Naive thymus-derived CD4-positive, alpha-beta T cell (primary cell): Measurements from ENCODE around the gene RERE. TPM values are rescaled to one million over a fixed set of nuclear protein-coding genes. Genes with fewer than 3 reads are reported as not detected.
A peak's percentile ranks its signal among the peaks of the same experiment; 100 is the strongest.

Experiments used
- ATAC-seq: fragments of 150-1000 bp; cut with Tn5 transposase; 2 replicates; pipeline ENCODE4 v1.10.0; 2021; ENCODE audit warnings: mild to moderate bottlenecking, moderate library complexity
- CTCF ChIA-PET: fragments of 350-600 bp; sonication (Branson Sonifier 250); formaldehyde crosslinking; loops from one replicate; lab custom pipeline; 2021; ENCODE audit warnings: antibody characterized with exemption; lab: Charles Lee
- POLR2A ChIA-PET: fragments of 350-600 bp; sonication (Branson Sonifier 250); formaldehyde crosslinking; loops from one replicate; lab custom pipeline; 2021; ENCODE audit warnings: antibody characterized with exemption, inconsistent platforms; lab: Charles Lee
- DNase-seq, 9 donors: peaks; one replicate each; pipeline versions ENCODE4 v3.0.0 to v3.0.0-alpha.2; 2020 to 2022; ENCODE audit warnings: mixed read lengths in 1 of 9
- H3K27ac ChIP-seq: one replicate; pipeline ENCODE4 v1.7.0; 2013; ENCODE audit warnings: mild to moderate bottlenecking, low read depth, low read length, moderate library complexity
- H3K27me3 ChIP-seq, 2 donors: one replicate each; pipeline ENCODE4 v1.7.0; 2013; ENCODE audit warnings: low read length in 2 of 2, mild to moderate bottlenecking in 2 of 2, moderate library complexity in 2 of 2; ENCODE audit not compliant: control insufficient read depth in 2 of 2, insufficient read depth in 2 of 2
- H3K36me3 ChIP-seq, 3 experiments: 1 replicate in 2 of 3; 2 replicates in 1 of 3; pipeline ENCODE4 v1.7.0; 2013; ENCODE audit warnings: low read length in 3 of 3, mild to moderate bottlenecking in 3 of 3, moderate library complexity in 1 of 3; ENCODE audit not compliant: insufficient read depth in 3 of 3, control insufficient read depth in 2 of 3
- H3K4me1 ChIP-seq, 2 donors: one replicate each; pipeline ENCODE4 v1.7.0; 2013; ENCODE audit warnings: low read length in 2 of 2, mild to moderate bottlenecking in 2 of 2, moderate library complexity in 1 of 2; ENCODE audit not compliant: control insufficient read depth in 2 of 2, insufficient read depth in 2 of 2
- H3K4me3 ChIP-seq: 2 replicates; pipeline ENCODE4 v1.7.0; 2013; ENCODE audit warnings: mild to moderate bottlenecking, low read length
- H3K9me3 ChIP-seq, 3 experiments: 1 replicate in 2 of 3; 2 replicates in 1 of 3; pipeline ENCODE4 v1.7.0; 2013; ENCODE audit warnings: low read length in 3 of 3; ENCODE audit not compliant: control insufficient read depth in 2 of 3
- H3K27ac Mint-ChIP-seq, 9 donors: one replicate each; pipeline ENCODE4 v1.8.0; 2020 to 2022; ENCODE audit warnings: mixed read lengths in 9 of 9, mild to moderate bottlenecking in 8 of 9, moderate library complexity in 5 of 9, inconsistent platforms in 2 of 9
- H3K27me3 Mint-ChIP-seq, 5 donors: one replicate each; pipeline ENCODE4 v1.8.0; 2021 to 2022; ENCODE audit warnings: mixed read lengths in 5 of 5, mild to moderate bottlenecking in 1 of 5
- H3K36me3 Mint-ChIP-seq, 5 donors: one replicate each; pipeline ENCODE4 v1.8.0; 2020 to 2022; ENCODE audit warnings: mixed read lengths in 5 of 5, mild to moderate bottlenecking in 3 of 5, inconsistent platforms in 1 of 5
- H3K4me1 Mint-ChIP-seq, 7 donors: one replicate each; pipeline ENCODE4 v1.8.0; 2020 to 2022; ENCODE audit warnings: mixed read lengths in 7 of 7, mild to moderate bottlenecking in 3 of 7, inconsistent platforms in 1 of 7
- H3K4me3 Mint-ChIP-seq, 10 donors: one replicate each; pipeline ENCODE4 v1.8.0; 2020 to 2022; ENCODE audit warnings: mild to moderate bottlenecking in 10 of 10, mixed read lengths in 10 of 10, moderate library complexity in 6 of 10, inconsistent platforms in 2 of 10
- H3K9me3 Mint-ChIP-seq, 11 donors: one replicate each; pipeline ENCODE4 v1.8.0; 2020 to 2022; ENCODE audit warnings: mixed read lengths in 11 of 11, mild to moderate bottlenecking in 4 of 11, inconsistent platforms in 1 of 11, moderate library complexity in 1 of 11
- intact Hi-C, 2 donors: fragments of 100-400 bp; cut with micrococcal nuclease; formaldehyde crosslinking; loops; one replicate each; pipeline ENCODE4 v1.15.1; 2023
- polyA plus RNA-seq, 2 donors: library from polyadenylated mRNA; unstranded; fragments of 300-500 nt; fragmentation: Illumina TruSeq; gene quantifications; one replicate each; pipeline ENCODE4 v1.2.3, GENCODE V29; 2021
- total RNA-seq, 6 experiments: library from RNA in 5 of 6; stranded (reverse) in 5 of 6; gene quantifications; 1 replicate in 5 of 6; 2 replicates in 1 of 6; pipeline ENCODE4 v1.2.3 and lab custom pipeline; 2021 to 2026

The RERE gene
- total and polyA plus RNA-seq, 7 experiments from 2014 or later = 7.3 to 114 (median 106) TPM

DNA sequence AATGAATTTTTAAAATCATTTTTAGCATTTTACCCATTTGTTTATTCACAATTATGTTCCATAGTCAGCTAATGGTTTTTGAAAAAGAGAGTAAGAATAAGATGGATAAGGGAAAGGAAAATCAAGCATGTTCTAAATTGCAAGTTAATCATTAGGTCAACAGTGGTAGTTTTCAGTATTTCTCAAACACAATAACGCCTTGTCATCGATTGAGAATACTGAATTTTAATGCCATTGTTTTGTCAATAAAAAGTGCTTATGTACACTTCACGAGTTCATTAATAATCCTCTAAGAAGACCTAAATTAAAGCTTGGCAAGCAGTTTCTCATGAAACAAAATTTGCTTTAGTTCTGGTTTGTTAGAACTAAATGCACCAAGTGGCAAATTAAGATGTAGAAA lies 100.3 kb downstream of the RERE start:
- peaks cover 10 to 38% (median 23%) of the 10 kb centered on the region in 7 donors for H3K4me1 Mint-ChIP-seq
- CTCF ChIA-PET = interaction anchor here (1.3 to 2.2 kb wide), 4 partner anchors 9 to 156 kb away, joined by 5 to 6 read pairs (median 6); no protein-coding TSS in a partner anchor
- peaks cover 0 to 9% (median 0%) of the 10 kb centered on the region in 5 donors for H3K27me3 Mint-ChIP-seq
- peaks cover 0 to 20% (median 9%) of the 10 kb centered on the region in 5 donors for H3K36me3 Mint-ChIP-seq
- Histone ChIP-seq H3K27ac (no peak overlapping the region), H3K27me3 (no peaks in the 10 kb centered on the region), H3K4me1 (peaks cover 8 to 10% of the 10 kb centered on the region in 2 donors), H3K9me3 (no peaks in the 10 kb centered on the region), H3K36me3 (no peaks in the 10 kb centered on the region), H3K4me3 (no peak overlapping the region)
- H3K9me3 Mint-ChIP-seq = no peaks in the 10 kb centered on the region
- POLR2A ChIA-PET = no interaction called here
- DNase-seq = no peak
- H3K27ac Mint-ChIP-seq = peak overlapping the region in 1 of 9 donors; percentile 8
- no peak overlapping the region for H3K4me3 Mint-ChIP-seq
- intact Hi-C loops = no loop called here
- ATAC-seq = no peak

DNA sequence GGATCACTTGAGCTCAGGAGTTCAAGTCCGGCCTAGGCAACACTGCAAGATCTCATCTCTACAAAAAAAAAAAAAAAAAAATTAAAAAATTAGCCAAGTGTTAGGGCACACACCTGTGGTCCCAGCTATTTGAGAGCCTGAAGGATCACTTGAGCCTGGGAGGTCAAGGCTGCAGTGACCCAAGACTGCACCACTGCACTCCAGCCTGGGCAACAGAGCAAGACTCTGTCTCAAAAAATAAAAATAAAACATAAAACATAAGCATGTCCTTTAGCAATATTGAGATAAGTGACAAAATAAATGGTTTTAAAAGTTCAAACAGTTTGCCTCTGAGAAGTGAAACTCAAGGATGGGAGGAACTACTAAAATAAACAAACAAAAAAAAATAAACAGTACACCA lies 101.2 kb downstream of the RERE start:
- CTCF ChIA-PET = interaction anchor here (0.6 to 1.4 kb wide), 4 partner anchors 10 to 563 kb away, joined by 3 to 6 read pairs (median 6); no protein-coding TSS in a partner anchor
- Mint-ChIP-seq H3K36me3 (peaks cover 0 to 14% (median 5%) of the 10 kb centered on the region in 5 donors), H3K4me3 (no peak overlapping the region), H3K9me3 (no peaks in the 10 kb centered on the region), H3K27me3 (peaks cover 0 to 15% (median 0%) of the 10 kb centered on the region in 5 donors), H3K27ac (no peak overlapping the region), H3K4me1 (peaks cover 10 to 41% (median 23%) of the 10 kb centered on the region in 7 donors)
- POLR2A ChIA-PET = no interaction called here
- Histone ChIP-seq H3K36me3 (no peaks in the 10 kb centered on the region), H3K27ac (no peak overlapping the region), H3K9me3 (no peaks in the 10 kb centered on the region), H3K4me1 (peaks cover 11 to 12% of the 10 kb centered on the region in 2 donors), H3K27me3 (no peaks in the 10 kb centered on the region), H3K4me3 (no peak overlapping the region)
- ATAC-seq (no peak), DNase-seq (no peak)
- intact Hi-C loops = no loop called here

DNA sequence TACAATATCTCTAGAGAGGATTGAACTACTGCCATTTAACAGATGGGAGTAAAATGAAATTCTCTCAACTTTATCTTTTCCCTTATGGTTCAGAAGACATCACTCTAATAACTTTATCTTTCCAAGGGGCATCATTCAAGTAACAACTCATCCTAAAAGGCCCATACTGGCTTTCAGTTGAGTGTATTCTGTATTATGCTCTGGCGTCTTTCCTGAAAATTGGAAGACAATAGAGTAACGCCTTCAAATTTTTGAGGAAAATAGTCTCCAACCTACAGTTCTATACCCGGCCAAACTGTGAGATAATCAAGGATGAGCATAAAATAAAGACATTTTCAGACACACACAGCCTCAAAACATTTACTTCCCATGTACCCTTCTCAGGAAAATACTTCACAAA lies 103.3 kb downstream of the RERE start:
- no peak overlapping the region for H3K4me3 ChIP-seq
- no peaks in the 10 kb centered on the region for H3K9me3 ChIP-seq
- CTCF ChIA-PET = interaction anchor here (1.0 kb wide), 1 partner anchor 134 kb away, joined by 3 read pairs; no protein-coding TSS in a partner anchor
- POLR2A ChIA-PET = no interaction called here
- Mint-ChIP-seq H3K4me1 (peaks cover 8 to 47% (median 24%) of the 10 kb centered on the region in 7 donors), H3K36me3 (peaks cover 0 to 12% (median 5%) of the 10 kb centered on the region in 5 donors), H3K9me3 (peaks cover 0 to 6% (median 0%) of the 10 kb centered on the region in 11 donors), H3K27ac (peak overlapping the region in 3 of 9 donors; percentile 3 to 61 (median 6)), H3K4me3 (peak overlapping the region in 1 of 10 donors; percentile 12), H3K27me3 (peaks cover 0 to 20% (median 6%) of the 10 kb centered on the region in 5 donors)
- H3K4me1 ChIP-seq = peaks cover 11 to 12% of the 10 kb centered on the region in 2 donors
- H3K27me3 ChIP-seq = no peaks in the 10 kb centered on the region
- no peak for DNase-seq
- no peak for ATAC-seq
- H3K36me3 ChIP-seq = no peaks in the 10 kb centered on the region
- intact Hi-C loops = no loop called here
- H3K27ac ChIP-seq = no peak overlapping the region

DNA sequence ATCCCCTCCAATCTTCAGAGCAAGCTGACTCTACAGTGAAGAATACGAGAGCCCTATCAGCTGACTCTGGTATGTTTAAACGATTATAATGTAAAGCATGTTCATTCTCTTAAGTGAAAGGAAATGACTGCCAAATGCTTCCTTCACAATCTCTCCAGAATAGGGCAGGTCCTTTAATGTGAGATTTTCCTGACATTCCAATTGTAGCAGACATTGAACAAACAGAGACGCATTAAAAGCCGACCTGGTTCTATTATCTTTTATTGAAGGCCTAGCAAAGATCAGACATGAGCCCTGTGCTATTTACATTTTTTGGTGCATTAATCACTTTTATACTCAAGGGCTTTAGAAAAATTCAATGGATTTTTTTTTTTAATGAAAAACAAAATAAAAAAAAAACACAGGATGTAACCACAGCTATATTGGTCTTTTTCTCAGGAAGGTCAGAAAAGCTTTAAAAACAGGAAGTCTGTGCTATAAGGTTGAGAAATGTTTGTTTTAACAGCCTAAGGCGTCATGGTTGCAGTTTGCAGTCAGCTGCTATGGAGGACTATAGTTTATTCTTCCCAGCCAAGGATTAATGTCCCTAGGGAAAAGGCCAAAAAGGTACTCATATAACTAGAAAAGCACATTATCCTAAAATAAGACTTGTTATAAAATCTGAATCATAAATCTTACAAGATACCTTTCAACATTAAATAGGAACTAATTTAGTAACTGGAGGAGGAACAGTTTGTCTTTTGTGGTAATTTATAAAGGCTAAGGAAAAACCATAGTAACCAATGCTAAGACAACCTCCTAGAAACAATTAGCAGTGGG lies 104.8 kb downstream of the RERE start:
- no peak overlapping the region for H3K27ac ChIP-seq
- ATAC-seq = peak; percentile 69
- peak overlapping the region; percentile 2 to 87 (median 48) for H3K27ac Mint-ChIP-seq
- POLR2A ChIA-PET = no interaction called here
- peak in 4 of 9 donors; percentile 6 to 27 (median 16) for DNase-seq
- no peak overlapping the region for H3K4me3 ChIP-seq
- peaks cover 0 to 16% (median 10%) of the 10 kb centered on the region in 5 donors for H3K36me3 Mint-ChIP-seq
- peaks cover 0 to 26% (median 12%) of the 10 kb centered on the region in 5 donors for H3K27me3 Mint-ChIP-seq
- peaks cover 11 to 12% of the 10 kb centered on the region in 2 donors for H3K4me1 ChIP-seq
- H3K27me3 ChIP-seq = no peaks in the 10 kb centered on the region
- CTCF ChIA-PET = interaction anchor here (0.6 to 1.0 kb wide), 3 partner anchors 13 to 148 kb away, joined by 3 read pairs; no protein-coding TSS in a partner anchor
- peaks cover 10 to 32% (median 24%) of the 10 kb centered on the region in 7 donors for H3K4me1 Mint-ChIP-seq
- no peaks in the 10 kb centered on the region for H3K9me3 ChIP-seq
- H3K9me3 Mint-ChIP-seq = peaks cover 0 to 6% (median 0%) of the 10 kb centered on the region in 11 donors
- no peaks in the 10 kb centered on the region for H3K36me3 ChIP-seq
- intact Hi-C loops = loop anchor here in 1 of 2 donors (1.0 kb wide), 1 partner anchor 11 kb away; no protein-coding TSS in a partner anchor
- peak overlapping the region in 9 of 10 donors; percentile 19 to 80 (median 59) for H3K4me3 Mint-ChIP-seq

DNA sequence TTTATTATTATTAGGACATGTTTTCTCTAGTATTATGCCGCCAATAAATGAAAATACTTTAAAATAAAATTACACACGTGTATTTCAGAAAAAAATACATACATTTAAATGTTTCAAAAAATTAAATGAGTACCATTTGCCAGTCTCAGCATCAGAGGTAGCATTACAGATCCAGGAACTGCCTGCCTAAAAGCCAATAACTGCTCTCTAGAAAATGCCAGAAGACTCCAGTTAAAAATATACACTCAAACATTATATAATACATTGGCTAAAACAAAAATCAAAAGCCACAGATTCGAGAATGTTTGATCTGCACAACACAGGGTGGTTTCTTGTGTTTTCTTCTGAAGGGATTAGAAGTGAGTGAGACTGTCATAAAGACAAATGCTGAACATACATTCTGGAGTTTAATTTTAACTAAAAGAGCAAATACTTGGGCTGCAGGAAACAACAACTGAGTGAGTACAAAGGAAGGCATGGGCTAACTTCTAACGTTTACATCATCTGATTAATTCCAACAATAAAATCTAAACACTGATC lies 105.5 kb downstream of the RERE start:
- no peak overlapping the region for H3K4me3 ChIP-seq

DNA sequence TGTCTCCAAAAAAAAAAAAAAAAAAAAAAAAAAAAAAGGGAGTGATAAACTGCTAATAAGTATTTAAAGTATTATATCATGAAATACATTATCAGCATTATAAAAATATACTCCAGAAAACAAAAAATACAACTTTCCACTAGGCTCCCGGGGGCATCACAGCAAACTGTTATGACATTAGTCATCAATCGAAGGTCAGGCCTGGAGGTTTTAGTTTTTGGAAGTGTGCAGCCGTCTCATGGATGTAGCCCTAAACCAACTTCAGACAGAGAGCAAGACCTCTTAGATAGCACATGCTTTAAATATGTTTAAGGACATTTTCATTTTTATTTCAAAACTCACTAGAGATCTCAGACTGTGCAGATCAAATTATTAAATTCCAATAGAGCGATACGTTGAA lies 106.3 kb downstream of the RERE start:
- DNase-seq = no peak
- CTCF ChIA-PET = no interaction called here
- Mint-ChIP-seq H3K9me3 (peaks cover 0 to 6% (median 0%) of the 10 kb centered on the region in 11 donors), H3K27me3 (peaks cover 2 to 40% (median 22%) of the 10 kb centered on the region in 5 donors), H3K4me1 (peaks cover 10 to 36% (median 24%) of the 10 kb centered on the region in 7 donors), H3K36me3 (peaks cover 0 to 17% (median 10%) of the 10 kb centered on the region in 5 donors), H3K27ac (peak overlapping the region in 1 of 9 donors; percentile 1), H3K4me3 (no peak overlapping the region)
- Histone ChIP-seq H3K36me3 (no peaks in the 10 kb centered on the region), H3K4me3 (no peak overlapping the region), H3K27ac (no peak overlapping the region), H3K9me3 (no peaks in the 10 kb centered on the region), H3K4me1 (peaks cover 11 to 12% of the 10 kb centered on the region in 2 donors), H3K27me3 (no peaks in the 10 kb centered on the region)
- POLR2A ChIA-PET = interaction anchor here (0.6 kb wide), 1 partner anchor 8 kb away, joined by 3 read pairs; no protein-coding TSS in a partner anchor
- ATAC-seq = no peak
- intact Hi-C loops = no loop called here

More for the DNA sequence above, 105.5 kb downstream of the RERE start:
- CTCF ChIA-PET = interaction anchor here (1.0 kb wide), 1 partner anchor 14 kb away, joined by 3 read pairs; no protein-coding TSS in a partner anchor
- no peaks in the 10 kb centered on the region for H3K9me3 ChIP-seq
- Mint-ChIP-seq H3K27ac (peak overlapping the region in 6 of 9 donors; percentile 2 to 87 (median 49)), H3K4me1 (peaks cover 10 to 34% (median 24%) of the 10 kb centered on the region in 7 donors), H3K4me3 (peak overlapping the region in 8 of 10 donors; percentile 19 to 80 (median 58)), H3K36me3 (peaks cover 0 to 17% (median 10%) of the 10 kb centered on the region in 5 donors), H3K27me3 (peaks cover 0 to 32% (median 19%) of the 10 kb centered on the region in 5 donors), H3K9me3 (peaks cover 0 to 6% (median 0%) of the 10 kb centered on the region in 11 donors)
- peaks cover 11 to 12% of the 10 kb centered on the region in 2 donors for H3K4me1 ChIP-seq
- ATAC-seq (no peak), DNase-seq (no peak)
- POLR2A ChIA-PET = interaction anchor here (0.6 kb wide), 1 partner anchor 9 kb away, joined by 3 read pairs; no protein-coding TSS in a partner anchor
- no peaks in the 10 kb centered on the region for H3K27me3 ChIP-seq
- H3K27ac ChIP-seq = no peak overlapping the region
- H3K36me3 ChIP-seq = no peaks in the 10 kb centered on the region
- intact Hi-C loops = loop anchor here in 1 of 2 donors (1.0 kb wide), 1 partner anchor 11 kb away; no protein-coding TSS in a partner anchor
